HL-60 (cell line): ENCODE data around the gene KIAA0319L.

Experiments used
- POLR2AphosphoS5 ChIP-seq: IDR thresholded peaks from 2 replicates; pipeline ENCODE4 v1.6.1; 2012; ENCODE audit warnings: low read depth
- TF ChIP-seq, protein P1 (sequence below): IDR thresholded peaks from one replicate; pipeline ENCODE4 v1.5.1; 2011; ENCODE audit warnings: low read length, control low read depth, inconsistent platforms; ENCODE audit not compliant: insufficient read depth

DNA sequence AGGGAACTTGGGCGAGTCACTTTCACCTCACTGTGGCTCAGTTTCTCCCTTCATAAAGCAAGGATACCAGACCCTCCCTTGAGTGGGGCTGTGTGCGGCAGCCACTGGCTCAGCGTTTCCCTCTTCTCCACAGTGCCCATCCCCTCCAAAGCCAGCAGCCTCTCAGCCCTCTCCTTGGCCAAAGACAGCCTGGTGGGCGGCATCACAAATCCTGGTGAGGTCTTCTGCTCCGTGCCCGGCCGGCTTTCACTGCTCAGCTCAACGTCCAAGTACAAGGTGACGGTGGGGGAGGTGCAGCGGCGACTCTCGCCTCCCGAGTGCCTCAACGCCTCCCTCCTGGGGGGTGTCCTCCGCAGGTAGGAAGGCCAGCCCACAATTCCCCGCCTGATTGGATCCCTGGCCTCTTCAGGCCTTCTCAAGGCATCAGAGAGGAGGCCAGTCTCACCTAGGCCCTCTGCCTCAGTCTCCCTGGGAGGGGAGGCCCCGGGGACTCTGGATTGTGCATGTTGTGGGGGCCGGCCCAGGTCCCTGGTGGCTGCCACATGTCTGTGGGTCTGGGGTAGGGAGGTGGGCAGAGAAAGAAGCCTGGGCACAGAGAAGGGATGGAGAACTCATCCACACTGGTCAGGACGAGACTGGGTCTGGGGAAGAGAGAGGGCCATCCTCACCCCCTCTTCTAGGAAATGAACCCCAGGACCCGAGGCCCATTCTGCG is 31.2 kb upstream of the KIAA0319L start:
- TF ChIP-seq, protein P1, sequence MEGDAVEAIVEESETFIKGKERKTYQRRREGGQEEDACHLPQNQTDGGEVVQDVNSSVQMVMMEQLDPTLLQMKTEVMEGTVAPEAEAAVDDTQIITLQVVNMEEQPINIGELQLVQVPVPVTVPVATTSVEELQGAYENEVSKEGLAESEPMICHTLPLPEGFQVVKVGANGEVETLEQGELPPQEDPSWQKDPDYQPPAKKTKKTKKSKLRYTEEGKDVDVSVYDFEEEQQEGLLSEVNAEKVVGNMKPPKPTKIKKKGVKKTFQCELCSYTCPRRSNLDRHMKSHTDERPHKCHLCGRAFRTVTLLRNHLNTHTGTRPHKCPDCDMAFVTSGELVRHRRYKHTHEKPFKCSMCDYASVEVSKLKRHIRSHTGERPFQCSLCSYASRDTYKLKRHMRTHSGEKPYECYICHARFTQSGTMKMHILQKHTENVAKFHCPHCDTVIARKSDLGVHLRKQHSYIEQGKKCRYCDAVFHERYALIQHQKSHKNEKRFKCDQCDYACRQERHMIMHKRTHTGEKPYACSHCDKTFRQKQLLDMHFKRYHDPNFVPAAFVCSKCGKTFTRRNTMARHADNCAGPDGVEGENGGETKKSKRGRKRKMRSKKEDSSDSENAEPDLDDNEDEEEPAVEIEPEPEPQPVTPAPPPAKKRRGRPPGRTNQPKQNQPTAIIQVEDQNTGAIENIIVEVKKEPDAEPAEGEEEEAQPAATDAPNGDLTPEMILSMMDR, result no peak
- no peak for TF ChIP-seq POLR2AphosphoS5
